Stimulated activated CD8-positive, alpha-beta memory T cell treated with anti-CD3 and anti-CD28 coated beads, Interleukin-7, amount 100 ng/mL, for 24 hours (primary cell): ENCODE data around the gene RGS8.

ENCODE experiments used
- DNase-seq: peaks from one replicate; pipeline ENCODE4 v3.0.0-alpha.2; 2020; ENCODE audit warnings: low read depth

RGS8 gene

DNA sequence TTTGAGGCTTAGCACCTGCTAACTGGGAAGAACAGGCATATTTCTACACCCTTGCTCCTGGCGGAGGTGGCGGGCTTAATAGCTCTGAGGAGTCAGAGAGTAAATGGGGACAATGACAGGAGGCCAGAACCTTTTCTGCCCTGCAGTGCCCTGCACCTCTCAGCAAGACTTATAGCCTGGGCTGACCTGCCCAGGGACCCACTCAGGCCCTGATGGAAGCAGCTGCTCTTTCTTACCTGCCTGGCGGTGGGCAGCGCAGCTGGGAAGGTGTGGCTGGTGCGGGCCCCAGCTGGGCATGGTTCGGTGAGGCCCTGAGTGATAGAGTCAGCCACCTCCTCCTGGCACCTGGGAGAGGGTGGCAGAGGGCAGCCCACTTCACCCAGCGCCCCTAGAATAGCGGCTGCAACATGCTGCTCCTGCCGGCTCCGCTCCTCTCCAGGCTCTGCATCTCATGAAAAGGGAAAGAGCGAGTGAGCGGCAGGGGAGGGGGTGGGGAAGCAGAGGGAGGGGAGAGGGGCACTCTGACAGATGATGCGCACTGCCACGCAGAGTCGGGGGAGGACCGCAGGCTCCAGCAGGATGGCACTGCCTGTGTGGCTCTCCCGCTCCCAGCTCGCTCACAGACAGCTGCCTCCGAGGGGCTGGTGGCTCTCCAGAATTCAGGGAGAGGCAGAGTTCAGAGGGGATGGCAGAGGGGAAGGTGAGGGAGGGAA, at the start of gene RGS8:
RGS8 (minus strand) TSS at position 472 of the 713 bp plus-strand sequence. CDS start 14,938 bp downstream, outside the sequence.
- no peak for DNase-seq

DNA sequence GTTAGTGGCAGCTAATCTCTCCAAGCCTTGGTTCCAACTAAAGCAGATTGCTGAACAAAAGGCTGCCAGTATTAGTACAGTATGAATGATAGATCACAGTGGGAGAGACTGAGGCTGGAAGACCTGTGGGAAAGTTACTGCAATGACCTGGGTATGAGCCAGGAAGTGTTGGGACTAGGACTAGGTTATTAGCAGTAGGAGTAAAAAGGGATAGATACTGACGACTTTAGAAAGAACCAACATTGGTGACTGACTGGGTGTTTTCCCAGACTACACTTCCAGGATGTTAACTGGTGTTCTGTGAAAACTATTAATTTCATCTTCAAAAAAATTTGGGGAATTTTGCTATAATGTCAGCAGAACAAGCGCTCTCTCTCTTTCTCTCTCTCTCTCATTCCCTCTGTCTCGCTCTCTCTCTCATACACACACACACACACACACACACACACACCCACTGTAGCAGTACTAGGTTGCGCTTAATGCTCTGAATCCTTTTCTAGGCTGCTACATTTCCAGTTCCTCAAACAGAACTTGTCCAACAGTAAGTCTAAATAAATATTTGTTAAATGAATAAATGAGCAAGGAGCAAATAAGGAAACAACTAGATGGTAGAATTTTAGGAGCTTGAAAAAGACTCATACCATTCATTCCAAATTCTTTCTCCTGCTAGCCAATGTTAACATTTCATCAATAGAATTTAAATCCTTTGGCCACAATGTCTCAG, 47.6 kb upstream of the RGS8 start:
- DNase-seq, result no peak

DNA sequence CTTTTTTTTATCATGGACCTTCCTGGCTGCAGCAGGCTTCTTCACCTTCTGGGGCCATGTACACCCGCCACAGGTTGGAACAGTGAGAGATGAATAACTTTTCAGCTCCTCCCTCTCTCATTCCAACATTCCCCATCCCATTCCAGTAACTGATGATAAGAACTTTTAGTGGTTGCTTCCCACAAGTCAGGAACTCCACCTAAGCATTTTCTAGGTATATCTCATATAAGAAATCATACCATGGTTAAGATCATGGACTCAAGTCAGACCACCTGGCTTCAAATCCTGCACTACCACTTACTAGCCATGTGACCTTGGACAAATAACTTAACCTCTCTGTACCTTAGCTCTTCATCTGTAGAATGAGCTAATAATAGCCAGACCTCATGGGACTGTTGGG, 42.5 kb upstream of the RGS8 start:
- no peak for DNase-seq

DNA sequence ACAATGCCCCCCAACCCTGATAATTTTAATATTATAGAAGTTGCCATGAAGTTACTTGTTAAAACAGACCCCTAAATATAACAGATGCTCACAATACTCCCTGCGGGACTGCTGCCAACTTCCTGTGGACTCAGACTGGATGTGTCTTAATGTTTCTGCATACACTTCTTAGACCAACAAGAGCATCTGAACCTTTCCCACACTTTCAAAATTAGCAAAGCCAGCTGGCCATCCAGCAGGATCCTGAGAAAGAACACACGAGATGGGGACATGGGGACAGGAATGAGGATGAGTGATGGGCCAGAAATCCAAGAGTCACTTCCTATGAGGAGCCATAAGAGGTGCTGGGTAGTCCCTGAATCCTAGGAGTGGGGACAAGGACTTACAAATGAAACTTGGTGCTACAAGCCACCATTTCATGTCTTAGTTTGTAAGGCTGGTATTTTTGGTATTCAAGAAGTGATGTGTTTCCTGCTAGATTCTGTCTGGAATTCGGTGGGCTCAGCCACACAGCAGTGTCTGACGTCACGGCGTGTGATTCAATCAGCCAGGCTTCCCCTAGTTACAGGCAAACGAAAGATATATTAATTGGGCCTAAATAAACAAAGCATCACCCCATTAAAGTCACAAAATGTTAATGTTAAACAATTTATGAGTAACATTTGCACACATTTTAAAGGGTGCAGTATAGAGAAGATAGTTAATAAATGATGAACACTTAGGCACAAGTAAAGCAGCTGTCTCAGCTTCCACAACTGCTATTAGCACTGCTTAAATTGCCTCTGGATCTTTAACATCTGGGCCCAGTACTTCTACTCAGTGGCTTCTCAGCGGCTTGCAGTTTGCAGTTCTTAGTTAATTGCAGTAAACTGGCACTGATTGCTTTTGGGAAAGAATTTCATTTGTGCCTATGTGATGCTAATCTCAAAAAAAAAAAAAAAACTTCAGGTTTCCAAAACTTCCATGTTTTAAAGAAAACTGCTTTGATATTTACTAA, 41.2 kb upstream of the RGS8 start:
- DNase-seq, result no peak

DNA sequence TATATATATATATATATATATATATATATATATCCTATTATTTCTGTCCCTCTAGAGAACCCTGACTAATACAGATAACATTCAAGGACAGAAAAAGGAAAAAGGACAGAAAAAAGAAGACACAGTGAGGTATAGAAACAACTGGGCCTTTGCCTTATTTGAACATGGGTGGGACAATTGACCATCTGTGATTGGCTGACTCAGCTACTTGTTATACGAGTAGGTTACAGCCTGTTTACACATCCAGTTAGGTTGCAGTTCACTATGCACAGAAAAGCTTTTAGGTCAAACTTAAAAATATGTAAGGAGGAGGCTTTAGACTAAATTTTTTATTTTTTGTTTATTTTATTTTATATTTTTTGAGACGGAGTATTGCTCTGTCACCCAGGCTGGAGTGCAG, 39.8 kb upstream of the RGS8 start:
- no peak for DNase-seq

GRCh38 chr1:182723200-182723599, 38.8 kb upstream of the RGS8 start:
- DNase-seq, result no peak

GRCh38 chr1:182721525-182721924, 37.1 kb upstream of the RGS8 start:
- DNase-seq, result no peak

GRCh38 chr1:182720463-182720862, 36.1 kb upstream of the RGS8 start:
- DNase-seq, result no peak

GRCh38 chr1:182719553-182719952, 35.2 kb upstream of the RGS8 start:
- DNase-seq, result no peak

- DNase-seq, result no peak
These were observed 33.9 kb upstream of the RGS8 start for GRCh38 chr1:182718311-182718710.

DNA sequence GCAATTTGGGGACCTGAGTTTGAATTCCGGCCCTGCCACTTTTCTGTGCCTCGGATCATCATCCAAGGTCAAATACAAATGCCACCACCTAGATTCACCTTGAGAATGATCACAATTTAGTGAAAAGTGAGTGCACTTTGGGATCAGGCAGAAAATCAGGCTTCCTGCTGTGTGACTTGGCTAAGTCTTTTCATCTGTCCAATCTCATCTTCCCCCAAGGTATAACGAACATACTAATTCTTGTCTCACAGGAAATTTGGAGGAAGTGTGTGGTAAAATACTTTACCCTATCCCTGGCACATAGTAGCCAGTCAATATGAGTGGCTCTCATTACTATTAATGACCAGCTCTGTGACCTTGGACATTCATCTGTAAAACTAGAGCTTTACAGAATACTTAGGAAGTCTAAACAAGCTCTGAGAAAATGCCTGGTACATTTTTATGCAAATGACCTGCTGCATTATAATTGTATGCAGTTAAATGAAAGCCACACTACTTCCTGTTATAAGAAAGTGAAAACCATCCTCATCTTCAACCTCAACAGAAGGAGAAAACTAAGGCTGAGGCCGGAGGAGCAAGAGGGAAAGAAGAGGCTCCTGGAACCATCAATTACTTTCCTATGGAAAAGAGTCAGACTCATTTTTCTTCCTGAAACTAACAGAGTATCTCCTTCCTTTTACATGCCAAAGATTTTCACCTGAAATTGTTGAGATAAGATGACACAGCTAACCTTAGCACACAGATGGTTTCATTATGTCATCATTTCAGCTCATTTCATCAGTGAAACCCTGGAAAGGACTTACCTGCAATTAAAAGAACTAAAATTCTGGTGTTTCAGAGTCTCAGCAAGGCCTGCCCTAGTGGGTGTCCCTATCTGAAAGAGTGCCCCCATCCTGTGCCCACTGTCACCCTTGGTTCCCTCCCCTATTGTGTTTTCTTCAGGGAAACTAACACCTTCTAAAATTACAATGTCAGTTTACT, 32.6 kb upstream of the RGS8 start:
- DNase-seq, result no peak

GRCh38 chr1:182715531-182715930, 31.1 kb upstream of the RGS8 start:
- DNase-seq, result no peak

- DNase-seq, result no peak
These were observed 30.2 kb upstream of the RGS8 start for GRCh38 chr1:182714546-182714945.

GRCh38 chr1:182713939-182714338, 29.6 kb upstream of the RGS8 start:
- no peak for DNase-seq

GRCh38 chr1:182713492-182713891, 29.1 kb upstream of the RGS8 start:
- no peak for DNase-seq

- DNase-seq, result no peak
These were observed 25.5 kb upstream of the RGS8 start for GRCh38 chr1:182709855-182710254.

DNA sequence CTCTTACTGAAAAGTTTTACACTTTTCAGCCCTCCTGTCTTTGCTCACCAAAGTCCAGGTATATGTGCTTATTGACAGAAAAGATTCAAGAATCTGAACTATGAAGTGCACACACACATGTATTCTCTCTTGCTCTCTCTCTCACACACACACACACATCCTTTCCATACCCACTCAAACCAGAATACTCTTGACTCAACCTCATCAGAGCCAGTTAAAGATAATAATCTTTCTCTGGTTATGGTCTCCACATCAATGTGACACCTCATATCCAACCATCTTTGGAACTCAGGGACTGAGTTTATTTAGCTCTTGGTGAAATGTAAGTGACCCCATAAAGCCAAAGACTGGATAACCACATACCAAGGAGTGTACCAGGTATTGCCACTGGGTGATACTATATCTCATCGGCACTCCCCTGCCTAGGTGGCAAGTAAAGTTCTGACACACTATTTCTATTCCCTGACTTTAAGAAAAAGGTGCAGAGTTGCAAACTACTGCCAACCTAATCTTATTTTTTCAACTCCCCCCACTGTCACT, 24.9 kb upstream of the RGS8 start:
- no peak for DNase-seq

GRCh38 chr1:182707122-182707521, 22.7 kb upstream of the RGS8 start:
- DNase-seq, result no peak

GRCh38 chr1:182704677-182705076, 20.3 kb upstream of the RGS8 start:
- no peak for DNase-seq

DNA sequence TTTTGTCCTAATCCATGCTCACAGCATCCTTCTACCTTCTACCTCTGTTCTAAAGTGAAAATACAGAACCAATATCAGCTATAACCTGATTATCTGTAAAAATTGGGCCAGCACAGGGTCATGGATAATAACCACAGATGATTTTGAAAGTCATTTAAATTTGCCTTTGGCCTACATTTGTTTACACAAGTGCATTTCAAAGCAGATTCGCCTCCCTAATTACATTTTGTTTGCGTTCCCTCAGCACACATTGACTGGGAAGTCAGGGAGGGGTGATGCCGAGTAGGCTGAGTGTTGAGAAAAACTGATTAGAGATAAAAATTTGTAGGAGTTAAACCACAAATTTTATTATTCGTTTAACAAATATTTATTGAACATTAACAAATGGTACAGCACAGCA, 19.2 kb upstream of the RGS8 start:
- DNase-seq, result no peak
